Keratinocyte (primary cell): ENCODE measurements around the gene PID1. TPM values are rescaled to one million over a fixed set of nuclear protein-coding genes. Genes with fewer than 3 reads are reported as not detected.

Source experiments
- DNase-seq: peaks from one replicate; pipeline ENCODE4 v3.0.0-alpha.2; 2011; ENCODE audit warnings: low read depth, missing footprints, low spot score
- FAIRE-seq: peaks from 2 replicates; lab custom pipeline; 2011; peaks lifted over from hg19 to GRCh38; lab: Jason Lieb, UNC
- H2AFZ ChIP-seq: 2 replicates; pipeline ENCODE4 v1.6.0; 2012; ENCODE audit warnings: low read length, control low read depth, inconsistent platforms; ENCODE audit not compliant: control insufficient read depth
- H3K27ac ChIP-seq: 2 replicates; pipeline ENCODE4 v1.5.1; 2011; ENCODE audit warnings: low read length; ENCODE audit not compliant: control insufficient read depth, insufficient read depth
- H3K27me3 ChIP-seq: 3 replicates; pipeline ENCODE4 v1.6.0; 2011; ENCODE audit warnings: low read length; ENCODE audit not compliant: control insufficient read depth, insufficient read depth; ENCODE audit errors: extremely low read depth
- H3K36me3 ChIP-seq, 2 experiments: 2 replicates in 1 of 2; 3 replicates in 1 of 2; pipeline ENCODE4 v1.5.1; 2011; ENCODE audit warnings: low read length in 2 of 2, mild to moderate bottlenecking in 1 of 2; ENCODE audit not compliant: control insufficient read depth in 2 of 2, insufficient read depth in 2 of 2; ENCODE audit errors: extremely low read depth in 1 of 2
- H3K4me1 ChIP-seq: 3 replicates; pipeline ENCODE4 v1.5.1; 2011; ENCODE audit warnings: low read length; ENCODE audit not compliant: control insufficient read depth, insufficient read depth; ENCODE audit errors: extremely low read depth
- H3K4me2 ChIP-seq: 3 replicates; pipeline ENCODE4 v1.6.0; 2011; ENCODE audit warnings: low read depth, low read length; ENCODE audit not compliant: control insufficient read depth, insufficient read depth; ENCODE audit errors: extremely low read depth
- H3K4me3 ChIP-seq, 3 experiments: fragments of 200-600 bp in 1 of 3; sonication (generic) in 1 of 3; 2 replicates in 2 of 3; 3 replicates in 1 of 3; pipeline ENCODE4 v1.5.1; 2011 to 2016; ENCODE audit warnings: low read length in 3 of 3, mild to moderate bottlenecking in 3 of 3, control low read depth in 2 of 3, inconsistent platforms in 1 of 3, low read depth in 1 of 3, mixed read lengths in 1 of 3, mixed run types in 1 of 3, moderate library complexity in 1 of 3; ENCODE audit not compliant: control insufficient read depth in 2 of 3, insufficient read depth in 2 of 3; ENCODE audit errors: extremely low read depth in 1 of 3
- H3K79me2 ChIP-seq: 2 replicates; pipeline ENCODE4 v1.6.0; 2012; ENCODE audit warnings: low read length; ENCODE audit not compliant: control insufficient read depth, insufficient read depth
- H3K9ac ChIP-seq: 3 replicates; pipeline ENCODE4 v1.6.0; 2011; ENCODE audit warnings: low read length; ENCODE audit not compliant: control insufficient read depth, insufficient read depth; ENCODE audit errors: extremely low read depth
- H3K9me1 ChIP-seq: 3 replicates; pipeline ENCODE4 v1.6.0; 2011; ENCODE audit warnings: low read length; ENCODE audit not compliant: control insufficient read depth, insufficient read depth; ENCODE audit errors: extremely low read depth
- H3K9me3 ChIP-seq: 2 replicates; pipeline ENCODE4 v1.5.1; 2012; ENCODE audit warnings: low read depth, low read length; ENCODE audit not compliant: control insufficient read depth
- H4K20me1 ChIP-seq: 3 replicates; pipeline ENCODE4 v1.6.0; 2011; ENCODE audit warnings: low read length; ENCODE audit not compliant: control insufficient read depth, insufficient read depth; ENCODE audit errors: extremely low read depth
- EZH2 ChIP-seq: IDR thresholded peaks from one replicate; pipeline ENCODE4 v1.6.1; 2012; ENCODE audit warnings: inconsistent platforms, mild to moderate bottlenecking, low read length, moderate library complexity
- dilution Hi-C: fragments of 300-500 bp; cut with MboI; formaldehyde crosslinking; loops from one replicate; pipeline ENCODE4 v1.7.0; 2020; ENCODE audit warnings: low sequenced_read_pairs; ENCODE audit not compliant: extremely low pct_ligation_motif_present
- polyA plus RNA-seq, 5 experiments: library from polyadenylated mRNA; depleted of rRNA in 3 of 5; stranded (reverse) in 3 of 5; stranded (forward) in 1 of 5; unstranded in 1 of 5; fragments of >200 nt; gene quantifications; 1 replicate in 1 of 5; 2 replicates in 3 of 5; 3 replicates in 1 of 5; pipeline versions ENCODE4 v1.2.1 to v1.2.3, GENCODE V29; 2011 to 2012; ENCODE audit warnings: missing spikeins in 2 of 5, low read depth in 1 of 5, low replicate concordance in 1 of 5
- TF ChIP-seq, protein P1 (sequence below), 3 experiments: IDR thresholded peaks in 1 of 3; conservative IDR thresholded peaks in 1 of 3; optimal IDR thresholded peaks in 1 of 3; 2 replicates in 2 of 3; 3 replicates in 1 of 3; pipeline versions ENCODE3 to v1.5.1; 2011; ENCODE audit warnings: low read length in 3 of 3, mild to moderate bottlenecking in 3 of 3, moderate library complexity in 2 of 3, control low read depth in 1 of 3, inconsistent platforms in 1 of 3; ENCODE audit not compliant: insufficient read depth in 2 of 3; ENCODE audit errors: extremely low read depth in 1 of 3

Gene PID1
- polyA plus RNA-seq, 1 donor (not counting 4 experiments of a cell fraction or from before 2014, with no cell fraction given) = 5.4 TPM

DNA sequence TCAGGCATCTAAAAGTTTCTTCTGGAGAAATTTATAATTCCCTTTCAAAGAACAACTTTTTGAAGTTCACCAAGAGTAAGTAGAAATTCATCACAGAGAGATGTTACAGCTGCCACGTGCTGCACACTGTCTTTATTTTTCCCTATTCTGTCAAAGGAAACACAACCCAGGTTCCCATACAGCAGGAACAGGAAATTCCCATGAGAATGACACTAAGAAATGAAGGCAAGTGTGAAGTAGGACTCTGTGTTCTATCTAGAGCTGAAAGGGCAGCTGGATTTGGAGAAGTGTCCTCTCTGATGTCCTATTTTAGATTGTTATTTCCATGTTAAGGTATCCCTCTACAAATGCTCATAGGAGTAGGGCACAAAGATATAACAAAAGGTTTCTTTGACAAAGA is 58.8 kb downstream of the PID1 start:
- H3K9me1 ChIP-seq = no peaks in the 10 kb centered on the region
- no peak overlapping the region for H3K9ac ChIP-seq
- TF ChIP-seq, protein P1, sequence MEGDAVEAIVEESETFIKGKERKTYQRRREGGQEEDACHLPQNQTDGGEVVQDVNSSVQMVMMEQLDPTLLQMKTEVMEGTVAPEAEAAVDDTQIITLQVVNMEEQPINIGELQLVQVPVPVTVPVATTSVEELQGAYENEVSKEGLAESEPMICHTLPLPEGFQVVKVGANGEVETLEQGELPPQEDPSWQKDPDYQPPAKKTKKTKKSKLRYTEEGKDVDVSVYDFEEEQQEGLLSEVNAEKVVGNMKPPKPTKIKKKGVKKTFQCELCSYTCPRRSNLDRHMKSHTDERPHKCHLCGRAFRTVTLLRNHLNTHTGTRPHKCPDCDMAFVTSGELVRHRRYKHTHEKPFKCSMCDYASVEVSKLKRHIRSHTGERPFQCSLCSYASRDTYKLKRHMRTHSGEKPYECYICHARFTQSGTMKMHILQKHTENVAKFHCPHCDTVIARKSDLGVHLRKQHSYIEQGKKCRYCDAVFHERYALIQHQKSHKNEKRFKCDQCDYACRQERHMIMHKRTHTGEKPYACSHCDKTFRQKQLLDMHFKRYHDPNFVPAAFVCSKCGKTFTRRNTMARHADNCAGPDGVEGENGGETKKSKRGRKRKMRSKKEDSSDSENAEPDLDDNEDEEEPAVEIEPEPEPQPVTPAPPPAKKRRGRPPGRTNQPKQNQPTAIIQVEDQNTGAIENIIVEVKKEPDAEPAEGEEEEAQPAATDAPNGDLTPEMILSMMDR (optimal IDR thresholded peaks at IDR 0.05 in 1 of 3, IDR thresholded peaks at IDR 0.05 in 1 of 3, conservative IDR thresholded peaks at IDR 0.05 in 1 of 3; ENCODE audit: extremely low read depth in 1 of 3, insufficient read depth in 2 of 3, low read length in 3 of 3) = no peak
- no peak for TF ChIP-seq EZH2
- H3K79me2 ChIP-seq = no peaks in the 10 kb centered on the region
- dilution Hi-C loops = no loop called here
- no peak overlapping the region for H3K4me2 ChIP-seq
- no peak overlapping the region for H3K27ac ChIP-seq
- no peak overlapping the region for H2AFZ ChIP-seq
- H3K4me1 ChIP-seq = no peaks in the 10 kb centered on the region
- H3K9me3 ChIP-seq = no peaks in the 10 kb centered on the region
- no peaks in the 10 kb centered on the region for H3K36me3 ChIP-seq
- FAIRE-seq (no peak), DNase-seq (no peak)
- no peak overlapping the region for H3K4me3 ChIP-seq
- no peaks in the 10 kb centered on the region for H4K20me1 ChIP-seq
- H3K27me3 ChIP-seq = no peaks in the 10 kb centered on the region

DNA sequence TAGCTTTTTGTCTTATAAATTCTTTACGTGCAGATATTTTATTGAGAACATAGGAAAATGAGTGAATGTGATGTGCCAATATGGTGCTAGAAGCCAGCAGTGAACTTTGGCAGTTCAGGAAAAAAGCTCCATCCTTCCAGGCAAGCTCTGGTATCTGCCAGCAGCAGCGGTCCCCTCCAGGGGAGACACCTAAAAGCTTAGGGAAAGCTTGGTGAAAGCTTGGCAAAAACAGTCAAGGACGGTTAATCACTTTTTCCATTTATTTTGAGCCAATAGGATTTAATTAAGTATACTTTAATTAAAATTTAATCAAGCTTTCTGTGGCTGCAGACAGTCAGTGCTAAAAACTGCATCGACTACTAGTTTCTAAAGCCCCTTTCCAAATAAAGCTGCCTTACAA is 60.4 kb downstream of the PID1 start:
- Histone ChIP-seq H2AFZ (no peak overlapping the region), H4K20me1 (no peaks in the 10 kb centered on the region), H3K9me3 (no peaks in the 10 kb centered on the region), H3K27me3 (no peaks in the 10 kb centered on the region), H3K4me2 (no peak overlapping the region), H3K36me3 (no peaks in the 10 kb centered on the region), H3K9me1 (no peaks in the 10 kb centered on the region), H3K4me3 (no peak overlapping the region), H3K79me2 (no peaks in the 10 kb centered on the region), H3K9ac (no peak overlapping the region), H3K27ac (no peak overlapping the region), H3K4me1 (no peaks in the 10 kb centered on the region)
- DNase-seq = no peak
- dilution Hi-C loops = no loop called here
- no peak for FAIRE-seq
- TF ChIP-seq EZH2 = no peak
- TF ChIP-seq, protein P1 (optimal IDR thresholded peaks at IDR 0.05 in 1 of 3, IDR thresholded peaks at IDR 0.05 in 1 of 3, conservative IDR thresholded peaks at IDR 0.05 in 1 of 3; ENCODE audit: extremely low read depth in 1 of 3, insufficient read depth in 2 of 3, low read length in 3 of 3) = no peak
